Measurements from ENCODE around the gene C17orf75. TPM values are rescaled to one million over a fixed set of nuclear protein-coding genes. Genes with fewer than 3 reads are reported as not detected.

C17orf75 gene
- total RNA-seq, 1 donor from 2014 or later, result 33.9 TPM

DNA sequence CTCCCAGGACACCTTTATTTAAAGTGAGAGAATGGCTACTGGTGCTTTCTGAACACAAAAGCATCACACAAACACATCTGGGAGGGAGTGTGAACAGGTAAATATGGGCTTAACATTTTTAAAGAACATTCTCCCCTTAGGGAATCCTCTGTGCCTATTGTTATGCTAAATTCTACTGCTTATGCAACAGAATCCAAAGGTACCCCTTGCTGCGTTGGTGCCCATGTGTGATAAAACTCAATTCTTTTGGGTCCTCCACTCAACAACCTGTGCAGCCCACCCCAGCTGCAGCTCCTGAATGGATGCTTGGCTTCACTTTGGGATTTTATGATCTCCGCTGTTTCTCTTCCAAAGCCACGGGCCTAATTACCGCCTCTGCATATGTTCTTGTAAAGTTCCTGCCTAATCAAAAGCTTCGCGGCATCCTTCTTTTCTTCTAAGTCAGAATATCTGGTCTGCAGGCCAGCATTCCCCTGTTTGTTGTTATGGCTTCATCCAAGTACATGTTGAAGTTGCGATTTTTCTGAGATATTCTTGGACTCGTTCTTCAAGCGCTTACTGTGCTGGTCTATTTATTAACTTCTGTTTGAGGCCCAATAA is 52.4 kb downstream of the C17orf75 start:
- DNase-seq (ENCODE audit: low read depth), result no peak
- Histone ChIP-seq H3K36me3 (ENCODE audit: control insufficient read depth, insufficient read depth, low read length) (no peaks in the 10 kb centered on the region), H3K27me3 (ENCODE audit: control insufficient read depth, insufficient read depth, low read length) (peaks cover 3% of the 10 kb centered on the region), H3K4me3 (ENCODE audit: low read depth, low read length) (no peak overlapping the region)
- TF ChIP-seq CTCF (IDR thresholded peaks at IDR 0.05; ENCODE audit: insufficient read depth, low read length, poor library complexity, severe bottlenecking), result no peak

GRCh38 chr17:32288615-32289014 is 53.4 kb downstream of the C17orf75 start:
- no peak for TF ChIP-seq CTCF (IDR thresholded peaks at IDR 0.05; ENCODE audit: insufficient read depth, low read length, poor library complexity, severe bottlenecking)
- DNase-seq (ENCODE audit: low read depth), result no peak
- H3K27me3 ChIP-seq (ENCODE audit: control insufficient read depth, insufficient read depth, low read length), result peaks cover 11% of the 10 kb centered on the region
- H3K4me3 ChIP-seq (ENCODE audit: low read depth, low read length), result no peak overlapping the region
- no peaks in the 10 kb centered on the region for H3K36me3 ChIP-seq (ENCODE audit: control insufficient read depth, insufficient read depth, low read length)

GRCh38 chr17:32287804-32288511 is 54.0 kb downstream of the C17orf75 start:
- Histone ChIP-seq H3K36me3 (ENCODE audit: control insufficient read depth, insufficient read depth, low read length) (no peaks in the 10 kb centered on the region), H3K4me3 (ENCODE audit: low read depth, low read length) (no peak overlapping the region), H3K27me3 (ENCODE audit: control insufficient read depth, insufficient read depth, low read length) (peaks cover 11% of the 10 kb centered on the region)
- DNase-seq (ENCODE audit: low read depth), result no peak
- no peak for TF ChIP-seq CTCF (IDR thresholded peaks at IDR 0.05; ENCODE audit: insufficient read depth, low read length, poor library complexity, severe bottlenecking)

GRCh38 chr17:32286518-32286900 is 55.5 kb downstream of the C17orf75 start:
- H3K4me3 ChIP-seq (ENCODE audit: low read depth, low read length), result no peak overlapping the region
- DNase-seq (ENCODE audit: low read depth), result no peak

GRCh38 chr17:32285746-32286517 is 56.0 kb downstream of the C17orf75 start:
- Histone ChIP-seq H3K36me3 (ENCODE audit: control insufficient read depth, insufficient read depth, low read length) (no peaks in the 10 kb centered on the region), H3K4me3 (ENCODE audit: low read depth, low read length) (no peak overlapping the region), H3K27me3 (ENCODE audit: control insufficient read depth, insufficient read depth, low read length) (peaks cover 11% of the 10 kb centered on the region)
- DNase-seq (ENCODE audit: low read depth), result no peak
- no peak for TF ChIP-seq CTCF (IDR thresholded peaks at IDR 0.05; ENCODE audit: insufficient read depth, low read length, poor library complexity, severe bottlenecking)

More at GRCh38 chr17:32286518-32286900, 55.5 kb downstream of the C17orf75 start:
- peaks cover 11% of the 10 kb centered on the region for H3K27me3 ChIP-seq (ENCODE audit: control insufficient read depth, insufficient read depth, low read length)
- no peaks in the 10 kb centered on the region for H3K36me3 ChIP-seq (ENCODE audit: control insufficient read depth, insufficient read depth, low read length)
- TF ChIP-seq CTCF (IDR thresholded peaks at IDR 0.05; ENCODE audit: insufficient read depth, low read length, poor library complexity, severe bottlenecking), result no peak
